ENCODE results near the gene USP21. TPM values are rescaled to one million over a fixed set of nuclear protein-coding genes. Genes with fewer than 3 reads are reported as not detected.

USP21 gene
- total and polyA plus RNA-seq, 2 of the 8 experiments (the other 6 are each of a cell fraction or from before 2014, with no cell fraction given), result 23.9 to 36.3 TPM

DNA sequence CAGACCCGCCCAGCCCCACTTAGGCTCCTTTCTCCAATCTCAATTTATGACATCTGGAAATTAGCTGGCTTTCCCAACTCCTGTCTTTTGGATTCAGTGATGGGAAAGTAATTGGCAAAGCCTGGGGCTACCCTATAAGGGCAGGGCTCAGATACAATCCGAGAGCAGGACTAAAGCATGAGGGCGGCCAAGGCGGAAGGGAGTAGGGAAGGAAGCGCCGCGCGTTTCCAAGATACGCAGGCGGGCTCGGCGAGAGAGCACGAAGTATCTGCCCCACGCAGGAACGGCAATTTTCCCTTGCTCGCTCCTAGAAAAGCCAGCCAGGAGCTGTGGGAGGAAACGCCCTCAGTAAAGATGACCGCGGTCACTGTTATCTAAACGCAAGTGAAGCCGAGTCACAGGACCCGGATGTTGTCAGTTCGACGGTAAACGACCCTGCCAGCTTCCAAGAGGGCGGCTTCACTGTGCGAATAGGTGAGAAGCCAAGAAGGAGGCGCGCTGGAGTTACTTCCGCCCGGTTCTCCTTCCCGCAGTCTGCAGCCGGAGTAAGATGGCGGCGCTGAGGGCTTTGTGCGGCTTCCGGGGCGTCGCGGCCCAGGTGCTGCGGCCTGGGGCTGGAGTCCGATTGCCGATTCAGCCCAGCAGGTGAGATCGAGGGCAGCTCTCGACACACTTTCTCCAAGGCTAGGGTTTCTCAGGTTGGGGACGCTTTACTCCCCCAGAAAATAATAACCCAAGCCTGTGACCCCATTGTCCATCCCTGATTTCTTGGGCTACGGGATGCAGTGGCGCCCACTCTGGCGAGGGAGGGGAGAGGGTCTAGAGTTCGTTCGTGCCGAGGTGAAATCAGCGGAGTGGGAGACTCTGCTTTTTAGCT lies 42.8 kb downstream of the USP21 start, which contains the start of gene NDUFS2 (continued):
- TF ChIP-seq CBX8 (IDR thresholded peaks at IDR 0.05; ENCODE audit: borderline replicate concordance, low read depth, low read length) (no peak), GTF2F1 (IDR thresholded peaks at IDR 0.05; ENCODE audit: borderline replicate concordance, low read depth, low read length) (no peak), CEBPB (IDR thresholded peaks at IDR 0.05; ENCODE audit: low read depth, low read length) (peak; percentile 9; the same call in 1 of the 2 replicates), TEAD4 (IDR thresholded peaks at IDR 0.05; ENCODE audit: low read depth, low read length) (no peak), RXRA (IDR thresholded peaks at IDR 0.05; ENCODE audit: insufficient read depth, low read depth, low read length) (no peak), POLR2A (IDR thresholded peaks at IDR 0.05; ENCODE audit: control extremely low read depth in 1 of 2, low read depth in 2 of 2, low read length in 2 of 2) (peak; percentile 97 to 99), BCL11A (IDR thresholded peaks at IDR 0.05; ENCODE audit: low read depth in 2 of 2, low read length in 2 of 2) (no peak)
- TF ChIP-seq, protein P1, sequence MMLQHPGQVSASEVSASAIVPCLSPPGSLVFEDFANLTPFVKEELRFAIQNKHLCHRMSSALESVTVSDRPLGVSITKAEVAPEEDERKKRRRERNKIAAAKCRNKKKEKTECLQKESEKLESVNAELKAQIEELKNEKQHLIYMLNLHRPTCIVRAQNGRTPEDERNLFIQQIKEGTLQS (IDR thresholded peaks at IDR 0.05; ENCODE audit: insufficient read depth, low read depth, low read length), result no peak
- TF ChIP-seq, protein P2, sequence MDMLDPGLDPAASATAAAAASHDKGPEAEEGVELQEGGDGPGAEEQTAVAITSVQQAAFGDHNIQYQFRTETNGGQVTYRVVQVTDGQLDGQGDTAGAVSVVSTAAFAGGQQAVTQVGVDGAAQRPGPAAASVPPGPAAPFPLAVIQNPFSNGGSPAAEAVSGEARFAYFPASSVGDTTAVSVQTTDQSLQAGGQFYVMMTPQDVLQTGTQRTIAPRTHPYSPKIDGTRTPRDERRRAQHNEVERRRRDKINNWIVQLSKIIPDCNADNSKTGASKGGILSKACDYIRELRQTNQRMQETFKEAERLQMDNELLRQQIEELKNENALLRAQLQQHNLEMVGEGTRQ (IDR thresholded peaks at IDR 0.05; ENCODE audit: low read length), result 0 out of 2 replicates have a peak, but pooled peaks have one; percentile 6
